RWPE1 (cell line): ENCODE data around the gene HLA-B.

Source experiments
- CTCF ChIA-PET: fragments of 350-600 bp; sonication (Branson Sonifier 250); formaldehyde crosslinking; extraction: SDS; loops from one replicate; lab custom pipeline; 2021; lab: Yijun Ruan, JAX
- POLR2A ChIA-PET: fragments of 400-600 bp; formaldehyde crosslinking; extraction: SDS; loops from one replicate; lab custom pipeline; 2020; ENCODE audit warnings: antibody characterized with exemption; ENCODE audit not compliant: low non-redundant PET; lab: Yijun Ruan, JAX
- DNase-seq: peaks from one replicate; pipeline ENCODE4 v3.0.0; 2012; ENCODE audit warnings: low spot score
- H3K27ac ChIP-seq: fragments of 450-650 bp; 2 replicates; pipeline ENCODE4 v1.5.1; 2017
- CTCF ChIP-seq: fragments of 450-650 bp; conservative IDR thresholded peaks from 2 replicates; pipeline ENCODE4 v1.5.1; 2017; ENCODE audit warnings: low read depth, mild to moderate bottlenecking

The HLA-B gene

GRCh38 chr6:31345026-31345730, 11.8 kb downstream of the HLA-B start:
- DNase-seq = no peak
- TF ChIP-seq CTCF = no peak
- no peak overlapping the region for H3K27ac ChIP-seq
- CTCF ChIA-PET = interaction anchor here (0.6 to 0.7 kb wide), 2 partner anchors 265 to 559 kb away, joined by 3 read pairs; no protein-coding TSS in a partner anchor
- POLR2A ChIA-PET = no interaction called here

- ChIA-PET POLR2A (no interaction called here), CTCF (interaction anchor here (0.6 kb wide), 1 partner anchor 199 kb away, joined by 4 read pairs; no protein-coding TSS in a partner anchor)
- no peak overlapping the region for H3K27ac ChIP-seq
- TF ChIP-seq CTCF = no peak
- DNase-seq = no peak
Measured at GRCh38 chr6:31340228-31340627, 16.8 kb downstream of the HLA-B start.

- CTCF ChIA-PET = no interaction called here
- no peak for DNase-seq
- no peak for TF ChIP-seq CTCF
- no peak overlapping the region for H3K27ac ChIP-seq
- POLR2A ChIA-PET = no interaction called here
Measured at GRCh38 chr6:31339210-31339609, 17.8 kb downstream of the HLA-B start.

- DNase-seq = no peak
- no peak for TF ChIP-seq CTCF
- POLR2A ChIA-PET = no interaction called here
- CTCF ChIA-PET = no interaction called here
- H3K27ac ChIP-seq = no peak overlapping the region
Measured at GRCh38 chr6:31336896-31337496, 20.0 kb downstream of the HLA-B start.

GRCh38 chr6:31332637-31333602, 24.1 kb downstream of the HLA-B start:
- CTCF ChIA-PET = no interaction called here
- TF ChIP-seq CTCF = no peak
- no peak overlapping the region for H3K27ac ChIP-seq
- no peak for DNase-seq
- POLR2A ChIA-PET = no interaction called here

- POLR2A ChIA-PET = no interaction called here
- no peak overlapping the region for H3K27ac ChIP-seq
- CTCF ChIA-PET = no interaction called here
- no peak for DNase-seq
- TF ChIP-seq CTCF = no peak
Measured at GRCh38 chr6:31328355-31328960, 28.5 kb downstream of the HLA-B start.
